Upper lobe of left lung (tissue), 4 donors: ENCODE results near the gene INTS11.

Experiments used
- CTCF ChIP-seq, 6 experiments: fragments of 450-650 bp in 4 of 6; fragments of 200-600 bp in 2 of 6; sonication (generic) in 2 of 6; IDR thresholded peaks; one replicate each; pipeline ENCODE4 v1.5.1; 2016 to 2019; ENCODE audit warnings: antibody characterized with exemption in 6 of 6
- POLR2A ChIP-seq, 4 donors: fragments of 450-650 bp; IDR thresholded peaks; one replicate each; pipeline ENCODE4 v1.5.1; 2016 to 2017; ENCODE audit warnings: antibody characterized with exemption in 4 of 4, mild to moderate bottlenecking in 2 of 4
- POLR2AphosphoS5 ChIP-seq, 2 donors: sonication (generic); formaldehyde crosslinking; IDR thresholded peaks; one replicate each; pipeline ENCODE4 v1.5.1; 2017; ENCODE audit warnings: antibody characterized with exemption in 2 of 2

- no peak for TF ChIP-seq POLR2A (IDR thresholded peaks at IDR 0.05)
- TF ChIP-seq CTCF (IDR thresholded peaks at IDR 0.05), result no peak
- TF ChIP-seq POLR2AphosphoS5 (IDR thresholded peaks at IDR 0.05), result no peak
These were observed 12.7 kb upstream of the INTS11 start for GRCh38 chr1:1336931-1337792.
